ENCODE measurements around the gene ANO3. TPM values are rescaled to one million over a fixed set of nuclear protein-coding genes. Genes with fewer than 3 reads are reported as not detected.

ANO3 gene
- 0.27 TPM for total RNA-seq
- long read RNA-seq, result 0 reads

- Histone ChIP-seq H3K36me3 (no peaks in the 10 kb centered on the region), H3K9me3 (no peaks in the 10 kb centered on the region), H3K27ac (no peak within 1 kb of the TSS), H3K4me1 (peaks cover 5% of the 10 kb centered on the region), H3K27me3 (ENCODE audit: low read depth) (no peaks in the 10 kb centered on the region), H3K4me3 (peak within 1 kb of the TSS; percentile 31)
- peak; percentile 44 for TF ChIP-seq CTCF (IDR thresholded peaks at IDR 0.05)
- intact Hi-C loops (cut with DNase I), result no loop called here
- DNase-seq (peak; percentile 84), ATAC-seq (peak; percentile 95 to 96)
Observed at GRCh38 chr11:26331911-26332571, at the start of gene ANO3. TSS of gene ANO3 (plus strand) at chr11:26332130. CDS start at chr11:26332276, 146 bp downstream.

GRCh38 chr11:26283852-26284408, 48.0 kb upstream of the ANO3 start:
- H3K27ac ChIP-seq, result no peak overlapping the region
- intact Hi-C loops (cut with DNase I), result no loop called here
- ATAC-seq (no peak), DNase-seq (no peak)
- TF ChIP-seq CTCF (IDR thresholded peaks at IDR 0.05), result no peak
- H3K4me1 ChIP-seq, result no peaks in the 10 kb centered on the region
- no peaks in the 10 kb centered on the region for H3K36me3 ChIP-seq
- no peaks in the 10 kb centered on the region for H3K27me3 ChIP-seq (ENCODE audit: low read depth)
- no peak overlapping the region for H3K4me3 ChIP-seq
- H3K9me3 ChIP-seq, result no peaks in the 10 kb centered on the region

- Histone ChIP-seq H3K36me3 (no peaks in the 10 kb centered on the region), H3K27ac (no peak overlapping the region), H3K4me1 (no peaks in the 10 kb centered on the region), H3K9me3 (no peaks in the 10 kb centered on the region), H3K4me3 (no peak overlapping the region), H3K27me3 (ENCODE audit: low read depth) (no peaks in the 10 kb centered on the region)
- DNase-seq, result no peak
- ATAC-seq, result no peak
- no peak for TF ChIP-seq CTCF (IDR thresholded peaks at IDR 0.05)
- intact Hi-C loops (cut with DNase I), result no loop called here
Observed at GRCh38 chr11:26285608-26286007, 46.3 kb upstream of the ANO3 start.

- TF ChIP-seq CTCF (IDR thresholded peaks at IDR 0.05), result peak; percentile 17
- Histone ChIP-seq H3K4me3 (no peak overlapping the region), H3K36me3 (no peaks in the 10 kb centered on the region), H3K4me1 (no peaks in the 10 kb centered on the region), H3K27me3 (ENCODE audit: low read depth) (no peaks in the 10 kb centered on the region), H3K27ac (no peak overlapping the region), H3K9me3 (no peaks in the 10 kb centered on the region)
- no peak for DNase-seq
- intact Hi-C loops (cut with DNase I), result no loop called here
- ATAC-seq, result no peak
Observed at GRCh38 chr11:26286472-26287066, 45.4 kb upstream of the ANO3 start.

DNA sequence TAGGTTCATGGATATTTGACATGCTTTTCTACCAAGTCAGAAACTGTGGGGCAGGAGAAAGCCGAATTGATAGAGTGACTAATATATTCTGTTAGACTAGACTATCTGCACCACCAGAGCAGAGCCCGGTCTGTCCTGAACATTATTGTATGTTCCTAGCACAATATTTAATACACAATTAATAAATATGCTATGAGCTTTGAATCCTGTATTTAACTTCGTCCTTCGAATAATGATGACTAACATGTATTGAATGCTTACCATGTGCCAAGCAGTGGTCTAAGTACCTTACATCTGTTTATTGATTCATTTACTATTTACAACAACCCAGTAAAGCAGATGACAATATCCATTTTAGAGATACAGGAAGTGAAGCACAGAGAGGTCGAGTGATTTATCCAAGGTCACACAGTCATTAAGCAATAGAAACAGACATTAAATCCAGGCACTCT, 44.8 kb upstream of the ANO3 start:
- intact Hi-C loops (cut with DNase I), result no loop called here
- TF ChIP-seq CTCF (IDR thresholded peaks at IDR 0.05), result no peak
- Histone ChIP-seq H3K9me3 (no peaks in the 10 kb centered on the region), H3K27me3 (ENCODE audit: low read depth) (no peaks in the 10 kb centered on the region), H3K36me3 (no peaks in the 10 kb centered on the region), H3K4me3 (no peak overlapping the region), H3K4me1 (no peaks in the 10 kb centered on the region), H3K27ac (no peak overlapping the region)
- no peak for ATAC-seq
- no peak for DNase-seq
